Calu3 (cell line): ENCODE data around the gene CHST3. TPM values are rescaled to one million over a fixed set of nuclear protein-coding genes. Genes with fewer than 3 reads are reported as not detected.

Source experiments
- BruUV-seq: library from RNA; stranded (reverse); fragments of 400-500 nt; replicated peaks from 2 replicates; lab custom pipeline; 2021; lab: Mats Ljungman, UMichigan
- CTCF ChIA-PET: fragments of 300-600 bp; sonication (Branson Sonifier 250); formaldehyde crosslinking; loops from one replicate; lab custom pipeline; 2022; ENCODE audit warnings: antibody characterized with exemption; lab: Charles Lee
- DNase-seq: peaks from one replicate; pipeline ENCODE4 v3.0.0; 2022
- H3K27ac Mint-ChIP-seq: one replicate; pipeline ENCODE4 v1.8.0; 2022; ENCODE audit warnings: mixed read lengths; ENCODE audit not compliant: unreplicated experiment
- H3K27me3 Mint-ChIP-seq: one replicate; pipeline ENCODE4 v1.8.0; 2022; ENCODE audit warnings: mixed read lengths; ENCODE audit not compliant: unreplicated experiment
- H3K36me3 Mint-ChIP-seq: one replicate; pipeline ENCODE4 v1.8.0; 2022; ENCODE audit warnings: mild to moderate bottlenecking, moderate library complexity, mixed read lengths; ENCODE audit not compliant: insufficient read depth, unreplicated experiment
- H3K4me1 Mint-ChIP-seq: one replicate; pipeline ENCODE4 v1.8.0; 2022; ENCODE audit warnings: mild to moderate bottlenecking, low read depth, mixed read lengths; ENCODE audit not compliant: unreplicated experiment
- H3K4me3 Mint-ChIP-seq: one replicate; pipeline ENCODE4 v1.8.0; 2022; ENCODE audit warnings: mild to moderate bottlenecking, low read depth, moderate library complexity, mixed read lengths; ENCODE audit not compliant: unreplicated experiment
- H3K9me3 Mint-ChIP-seq: one replicate; pipeline ENCODE4 v1.8.0; 2022; ENCODE audit warnings: low read depth, mixed read lengths; ENCODE audit not compliant: unreplicated experiment
- CTCF ChIP-seq: fragments of 200-600 bp; IDR thresholded peaks from one replicate; pipeline ENCODE4 v1.8.0; 2022; ENCODE audit warnings: antibody characterized with exemption; ENCODE audit not compliant: unreplicated experiment
- intact Hi-C: fragments of 100-400 bp; cut with micrococcal nuclease; formaldehyde crosslinking; loops from one replicate; pipeline ENCODE4 v1.10.0; 2022; ENCODE audit not compliant: unreplicated experiment
- total RNA-seq: library from RNA; stranded (reverse); gene quantifications from 2 replicates; pipeline ENCODE4 v1.2.3, GENCODE V29; 2022

Gene CHST3
- total RNA-seq, 1 experiment from 2014 or later = 32.4 TPM

GRCh38 chr10:72037811-72038210 is 73.6 kb downstream of the CHST3 start:
- Mint-ChIP-seq H3K36me3 (no peaks in the 10 kb centered on the region), H3K9me3 (no peaks in the 10 kb centered on the region), H3K4me3 (no peak overlapping the region), H3K4me1 (peaks cover 23% of the 10 kb centered on the region), H3K27me3 (no peaks in the 10 kb centered on the region), H3K27ac (no peak overlapping the region)
- no TSS peak for BruUV-seq
- no peak for DNase-seq
- CTCF ChIA-PET = interaction anchor here (0.7 to 2.9 kb wide), 2 partner anchors 11 to 62 kb away, joined by 3 to 9 read pairs; no protein-coding TSS in a partner anchor
- intact Hi-C loops = no loop called here
- no peak for TF ChIP-seq CTCF

- no peak overlapping the region for H3K27ac Mint-ChIP-seq
- intact Hi-C loops = no loop called here
- BruUV-seq = no TSS peak
- no peak for DNase-seq
- no peaks in the 10 kb centered on the region for H3K27me3 Mint-ChIP-seq
- TF ChIP-seq CTCF = no peak
- H3K9me3 Mint-ChIP-seq = no peaks in the 10 kb centered on the region
- no peaks in the 10 kb centered on the region for H3K36me3 Mint-ChIP-seq
- CTCF ChIA-PET = interaction anchor here (0.7 to 2.9 kb wide), 2 partner anchors 10 to 63 kb away, joined by 3 to 9 read pairs; no protein-coding TSS in a partner anchor
- peaks cover 21% of the 10 kb centered on the region for H3K4me1 Mint-ChIP-seq
- no peak overlapping the region for H3K4me3 Mint-ChIP-seq
Measured at GRCh38 chr10:72038458-72039001, 74.3 kb downstream of the CHST3 start.

DNA sequence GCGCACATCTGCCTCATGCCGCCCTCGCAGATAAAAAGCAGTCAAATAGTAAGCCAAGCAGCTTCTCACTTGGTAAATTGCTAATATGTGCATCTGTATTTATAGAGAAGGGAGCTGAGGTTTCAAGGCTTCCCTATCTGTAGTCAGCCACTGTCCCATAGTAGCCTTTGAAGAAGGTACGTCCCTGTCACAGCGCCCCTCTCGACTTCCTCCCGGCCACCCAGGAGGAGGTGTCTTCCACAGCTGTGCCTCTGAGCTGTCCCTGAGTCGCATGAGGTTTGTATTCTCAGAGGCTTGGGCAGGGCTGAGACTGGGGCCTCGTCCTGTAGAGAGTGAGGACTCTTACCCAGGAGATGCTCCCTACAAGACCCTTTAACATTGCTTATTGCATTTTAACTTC is 75.2 kb downstream of the CHST3 start:
- DNase-seq = no peak
- H3K4me1 Mint-ChIP-seq = peaks cover 13% of the 10 kb centered on the region
- CTCF ChIA-PET = interaction anchor here (2.9 kb wide), 1 partner anchor 9 kb away, joined by 9 read pairs; no protein-coding TSS in a partner anchor
- no peak overlapping the region for H3K4me3 Mint-ChIP-seq
- H3K9me3 Mint-ChIP-seq = no peaks in the 10 kb centered on the region
- H3K36me3 Mint-ChIP-seq = no peaks in the 10 kb centered on the region
- no peaks in the 10 kb centered on the region for H3K27me3 Mint-ChIP-seq
- BruUV-seq = no TSS peak
- no peak overlapping the region for H3K27ac Mint-ChIP-seq
- no peak for TF ChIP-seq CTCF
- intact Hi-C loops = no loop called here

GRCh38 chr10:72041491-72041890 is 77.3 kb downstream of the CHST3 start:
- no peak for DNase-seq
- no peak overlapping the region for H3K27ac Mint-ChIP-seq
- H3K4me1 Mint-ChIP-seq = peaks cover 10% of the 10 kb centered on the region
- no peaks in the 10 kb centered on the region for H3K27me3 Mint-ChIP-seq
- H3K4me3 Mint-ChIP-seq = no peak overlapping the region
- no TSS peak for BruUV-seq
- intact Hi-C loops = no loop called here
- no peak for TF ChIP-seq CTCF
- CTCF ChIA-PET = interaction anchor here (0.5 kb wide), 1 partner anchor 143 kb away, joined by 4 read pairs; no protein-coding TSS in a partner anchor
- H3K36me3 Mint-ChIP-seq = no peaks in the 10 kb centered on the region
- H3K9me3 Mint-ChIP-seq = no peaks in the 10 kb centered on the region
